ENCODE results near the gene DNAJC15. TPM values are rescaled to one million over a fixed set of nuclear protein-coding genes. Genes with fewer than 3 reads are reported as not detected.
A peak's percentile ranks its signal among the peaks of the same experiment; 100 is the strongest.
"Not testable (repeated sequence)": the region's sequence is repeated elsewhere in the genome, so short reads cannot be mapped to it uniquely, and the experiment has no call there.

The DNAJC15 gene
- total RNA-seq, 1 experiment from 2014 or later, result 20.3 TPM

DNA sequence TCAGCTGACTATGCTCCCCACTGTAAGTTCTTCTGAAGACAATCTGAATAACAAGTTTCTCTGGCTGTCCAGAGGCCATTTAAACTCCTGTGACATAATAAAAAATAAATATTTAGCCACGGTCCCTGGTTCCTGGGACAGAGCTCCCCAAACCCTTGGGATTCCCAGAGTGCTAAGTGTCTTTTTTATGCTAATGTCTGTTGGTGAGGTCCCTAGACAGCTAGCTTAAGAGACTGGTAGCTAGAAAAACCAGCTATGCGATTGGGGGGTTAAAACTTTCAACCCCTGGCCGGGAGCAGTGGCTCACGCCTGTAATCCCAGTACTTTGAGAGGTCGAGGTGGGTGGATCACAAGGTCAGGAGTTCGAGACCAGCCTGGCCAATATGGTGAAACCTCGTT is 37.2 kb upstream of the DNAJC15 start:
- ATAC-seq (no peak), DNase-seq (ENCODE audit: low read depth, low spot score) (no peak)
- TF ChIP-seq CTCF (IDR thresholded peaks at IDR 0.05) (no peak), TCF7L2 (IDR thresholded peaks at IDR 0.05; ENCODE audit: low read depth, low read length) (no peak), POLR2AphosphoS5 (IDR thresholded peaks at IDR 0.05; ENCODE audit: low read depth, low read length) (no peak), SIN3A (IDR thresholded peaks at IDR 0.05; ENCODE audit: borderline replicate concordance, insufficient read depth, low read depth, low read length) (no peak), REST (IDR thresholded peaks at IDR 0.05; ENCODE audit: insufficient read depth in 1 of 2, low read depth in 2 of 2, low read length in 1 of 2) (no peak)
- ChIA-PET CTCF (no interaction called here), POLR2A (no interaction called here)
- no peaks in the 10 kb centered on the region for H3K4me1 ChIP-seq (ENCODE audit: control insufficient read depth, insufficient read depth, low read length)
- no peaks in the 10 kb centered on the region for H3K9me3 ChIP-seq (ENCODE audit: control insufficient read depth, insufficient read depth, low read depth, low read length)
- no peak overlapping the region for H3K4me3 ChIP-seq (ENCODE audit: low read depth in 2 of 2, low read length in 2 of 2)
- H3K27ac ChIP-seq (ENCODE audit: low read length), result no peak overlapping the region
- intact Hi-C loops (cut with micrococcal nuclease; ENCODE audit: unreplicated experiment), result no loop called here
- in situ Hi-C loops (cut with HindIII; ENCODE audit: low pct_unique_long_range_greater_than_20kb, low sequenced_read_pairs), result no loop called here
- no TSS peak for BruUV-seq (replicated peaks)
- H3K36me3 ChIP-seq (ENCODE audit: control insufficient read depth, insufficient read depth, low read length), result no peaks in the 10 kb centered on the region
- no peaks in the 10 kb centered on the region for H3K27me3 ChIP-seq (ENCODE audit: control insufficient read depth, insufficient read depth, low read length)

- no peak for ATAC-seq
- Histone ChIP-seq H3K4me3 (ENCODE audit: low read depth in 2 of 2, low read length in 2 of 2) (no peak overlapping the region), H3K9me3 (ENCODE audit: control insufficient read depth, insufficient read depth, low read depth, low read length) (no peaks in the 10 kb centered on the region), H3K4me1 (ENCODE audit: control insufficient read depth, insufficient read depth, low read length) (no peaks in the 10 kb centered on the region), H3K36me3 (ENCODE audit: control insufficient read depth, insufficient read depth, low read length) (no peaks in the 10 kb centered on the region), H3K27ac (ENCODE audit: low read length) (no peak overlapping the region), H3K27me3 (ENCODE audit: control insufficient read depth, insufficient read depth, low read length) (no peaks in the 10 kb centered on the region)
- ChIA-PET POLR2A (interaction anchor here (0.6 kb wide), 1 partner anchor 32 kb away, joined by 4 read pairs; no protein-coding TSS in a partner anchor), CTCF (no interaction called here)
- intact Hi-C loops (cut with micrococcal nuclease; ENCODE audit: unreplicated experiment), result no loop called here
- no TSS peak for BruUV-seq (replicated peaks)
- TF ChIP-seq CTCF (IDR thresholded peaks at IDR 0.05) (no peak), POLR2AphosphoS5 (IDR thresholded peaks at IDR 0.05; ENCODE audit: low read depth, low read length) (no peak), TCF7L2 (IDR thresholded peaks at IDR 0.05; ENCODE audit: low read depth, low read length) (no peak), REST (IDR thresholded peaks at IDR 0.05; ENCODE audit: insufficient read depth in 1 of 2, low read depth in 2 of 2, low read length in 1 of 2) (no peak), SIN3A (IDR thresholded peaks at IDR 0.05; ENCODE audit: borderline replicate concordance, insufficient read depth, low read depth, low read length) (no peak)
- no peak for DNase-seq (ENCODE audit: low read depth, low spot score)
- in situ Hi-C loops (cut with HindIII; ENCODE audit: low pct_unique_long_range_greater_than_20kb, low sequenced_read_pairs), result no loop called here
These were observed 32.8 kb upstream of the DNAJC15 start for GRCh38 chr13:42990291-42991232.

- H3K4me1 ChIP-seq (ENCODE audit: control insufficient read depth, insufficient read depth, low read length); H3K36me3 ChIP-seq (ENCODE audit: control insufficient read depth, insufficient read depth, low read length); ATAC-seq; BruUV-seq (replicated peaks); POLR2A ChIA-PET; H3K27ac ChIP-seq (ENCODE audit: low read length); intact Hi-C loops (cut with micrococcal nuclease; ENCODE audit: unreplicated experiment); DNase-seq (ENCODE audit: low read depth, low spot score); CTCF ChIA-PET; H3K9me3 ChIP-seq (ENCODE audit: control insufficient read depth, insufficient read depth, low read depth, low read length); H3K27me3 ChIP-seq (ENCODE audit: control insufficient read depth, insufficient read depth, low read length); in situ Hi-C loops (cut with HindIII; ENCODE audit: low pct_unique_long_range_greater_than_20kb, low sequenced_read_pairs): not testable (repeated sequence)
- peak overlapping the region; percentile 46 to 49 for H3K4me3 ChIP-seq (ENCODE audit: low read depth in 2 of 2, low read length in 2 of 2)
These were observed 32.0 kb upstream of the DNAJC15 start for GRCh38 chr13:42991233-42991897.

All from Panc1 (cell line).